ENCODE measurements around the gene MROH9. TPM values are rescaled to one million over a fixed set of nuclear protein-coding genes. Genes with fewer than 3 reads are reported as not detected.

The MROH9 gene
- polyA plus RNA-seq, 1 donor (not counting 4 experiments of a cell fraction or from before 2014, with no cell fraction given) = 0.04 TPM

- FAIRE-seq = peak; percentile 75
- H3K27ac ChIP-seq (ENCODE audit: control insufficient read depth, insufficient read depth, low read length) = peak overlapping the region; percentile 47
- H3K4me3 ChIP-seq (ENCODE audit: control insufficient read depth in 2 of 3, extremely low read depth in 1 of 3, insufficient read depth in 2 of 3, low read depth in 1 of 3, low read length in 3 of 3) = no peak overlapping the region
- H3K9me1 ChIP-seq (ENCODE audit: control insufficient read depth, extremely low read depth, insufficient read depth, low read length) = no peaks in the 10 kb centered on the region
- no peak for DNase-seq (ENCODE audit: low read depth, low spot score)
- no peaks in the 10 kb centered on the region for H3K27me3 ChIP-seq (ENCODE audit: control insufficient read depth, extremely low read depth, insufficient read depth, low read length)
- H3K4me2 ChIP-seq (ENCODE audit: control insufficient read depth, extremely low read depth, insufficient read depth, low read depth, low read length) = peak overlapping the region; percentile 63
- H2AFZ ChIP-seq (ENCODE audit: control insufficient read depth, low read length) = peak overlapping the region; percentile 62
- no peaks in the 10 kb centered on the region for H3K36me3 ChIP-seq (ENCODE audit: control insufficient read depth in 2 of 2, extremely low read depth in 1 of 2, insufficient read depth in 2 of 2, low read length in 2 of 2)
- H3K79me2 ChIP-seq (ENCODE audit: control insufficient read depth, insufficient read depth, low read length) = no peaks in the 10 kb centered on the region
- no peak overlapping the region for H3K9ac ChIP-seq (ENCODE audit: control insufficient read depth, extremely low read depth, insufficient read depth, low read length)
- TF ChIP-seq EZH2 (IDR thresholded peaks at IDR 0.05; ENCODE audit: low read length) (no peak), CTCF (optimal IDR thresholded peaks at IDR 0.05 in 1 of 3, IDR thresholded peaks at IDR 0.05 in 1 of 3, conservative IDR thresholded peaks at IDR 0.05 in 1 of 3; ENCODE audit: extremely low read depth in 1 of 3, insufficient read depth in 2 of 3, low read length in 3 of 3) (peak; percentile 58 to 80 (median 67))
- dilution Hi-C loops (cut with MboI; ENCODE audit: extremely low pct_ligation_motif_present, low sequenced_read_pairs) = no loop called here
- H4K20me1 ChIP-seq (ENCODE audit: control insufficient read depth, extremely low read depth, insufficient read depth, low read length) = no peaks in the 10 kb centered on the region
- no peaks in the 10 kb centered on the region for H3K9me3 ChIP-seq (ENCODE audit: control insufficient read depth, low read depth, low read length)
- H3K4me1 ChIP-seq (ENCODE audit: control insufficient read depth, extremely low read depth, insufficient read depth, low read length) = peaks cover 23% of the 10 kb centered on the region
These were observed 5.3 kb upstream of the MROH9 start for GRCh38 chr1:170929835-170930554.

GRCh38 chr1:170931650-170932049 is 3.7 kb upstream of the MROH9 start:
- TF ChIP-seq EZH2 (IDR thresholded peaks at IDR 0.05; ENCODE audit: low read length) (no peak), CTCF (optimal IDR thresholded peaks at IDR 0.05 in 1 of 3, IDR thresholded peaks at IDR 0.05 in 1 of 3, conservative IDR thresholded peaks at IDR 0.05 in 1 of 3; ENCODE audit: extremely low read depth in 1 of 3, insufficient read depth in 2 of 3, low read length in 3 of 3) (no peak)
- Histone ChIP-seq H2AFZ (ENCODE audit: control insufficient read depth, low read length) (no peak overlapping the region), H3K4me1 (ENCODE audit: control insufficient read depth, extremely low read depth, insufficient read depth, low read length) (peaks cover 27% of the 10 kb centered on the region), H3K79me2 (ENCODE audit: control insufficient read depth, insufficient read depth, low read length) (no peaks in the 10 kb centered on the region), H3K4me2 (ENCODE audit: control insufficient read depth, extremely low read depth, insufficient read depth, low read depth, low read length) (no peak overlapping the region), H3K36me3 (ENCODE audit: control insufficient read depth in 2 of 2, extremely low read depth in 1 of 2, insufficient read depth in 2 of 2, low read length in 2 of 2) (no peaks in the 10 kb centered on the region), H3K9me3 (ENCODE audit: control insufficient read depth, low read depth, low read length) (no peaks in the 10 kb centered on the region), H4K20me1 (ENCODE audit: control insufficient read depth, extremely low read depth, insufficient read depth, low read length) (no peaks in the 10 kb centered on the region), H3K4me3 (ENCODE audit: control insufficient read depth in 2 of 3, extremely low read depth in 1 of 3, insufficient read depth in 2 of 3, low read depth in 1 of 3, low read length in 3 of 3) (no peak overlapping the region), H3K9ac (ENCODE audit: control insufficient read depth, extremely low read depth, insufficient read depth, low read length) (no peak overlapping the region), H3K27ac (ENCODE audit: control insufficient read depth, insufficient read depth, low read length) (no peak overlapping the region), H3K27me3 (ENCODE audit: control insufficient read depth, extremely low read depth, insufficient read depth, low read length) (no peaks in the 10 kb centered on the region), H3K9me1 (ENCODE audit: control insufficient read depth, extremely low read depth, insufficient read depth, low read length) (no peaks in the 10 kb centered on the region)
- dilution Hi-C loops (cut with MboI; ENCODE audit: extremely low pct_ligation_motif_present, low sequenced_read_pairs) = no loop called here
- DNase-seq (ENCODE audit: low read depth, low spot score) = no peak
- FAIRE-seq = no peak
